HCT116 (cell line): ENCODE data around the gene SLC25A22. TPM values are rescaled to one million over a fixed set of nuclear protein-coding genes. Genes with fewer than 3 reads are reported as not detected.

Source experiments
- ATAC-seq: fragments of 200-7000 bp; cut with Tn5 transposase; 2 replicates; pipeline ENCODE4 v1.9.1; 2020; ENCODE audit warnings: mild to moderate bottlenecking, moderate library complexity
- BruUV-seq: library from RNA; stranded (reverse); fragments of 400-500 nt; replicated peaks from 2 replicates; lab custom pipeline; 2021; lab: Mats Ljungman, UMichigan
- CTCF ChIA-PET: fragments of 300-600 bp; sonication (Branson Sonifier 250); formaldehyde crosslinking; loops from one replicate; lab custom pipeline; 2021; ENCODE audit warnings: antibody characterized with exemption; lab: Charles Lee
- POLR2A ChIA-PET: fragments of 300-600, 350-600 bp; sonication (Branson Sonifier 250); formaldehyde crosslinking; loops from one replicate; lab custom pipeline; 2021; ENCODE audit warnings: antibody characterized with exemption; lab: Charles Lee
- RAD21 ChIA-PET, 2 experiments: fragments of 300-600 bp; sonication (Branson Sonifier 250); formaldehyde crosslinking; loops; one replicate each; lab custom pipeline; 2023; ENCODE audit warnings: low total read pairs in 2 of 2; ENCODE audit not compliant: uncharacterized antibody in 2 of 2, unreplicated experiment in 2 of 2, low non-redundant PET in 1 of 2; lab: Charles Lee
- DNase-seq: peaks from one replicate; pipeline ENCODE4 v3.0.0-alpha.2; 2010; ENCODE audit warnings: low read depth, low spot score
- H2AFZ ChIP-seq: fragments of 200-600 bp; shearing (Covaris generic), sonication (generic); 2 replicates; pipeline ENCODE4 v1.6.1; 2017; ENCODE audit warnings: low read depth, mixed run types, mixed read lengths, antibody characterized with exemption, low read length; ENCODE audit not compliant: poor library complexity, severe bottlenecking
- H3K27ac ChIP-seq: 2 replicates; pipeline ENCODE4 v1.5.1; 2012; ENCODE audit warnings: low read depth, low read length
- H3K27me3 ChIP-seq: fragments of 200-600 bp; sonication (generic); 2 replicates; pipeline ENCODE4 v1.6.1; 2016; ENCODE audit warnings: mixed run types, low read length, mixed read lengths; ENCODE audit not compliant: insufficient read depth
- H3K36me3 ChIP-seq, 2 experiments: fragments of 200-500 bp in 1 of 2; fragments of 200-600 bp in 1 of 2; sonication (Bioruptor generic) in 1 of 2; sonication (generic) in 1 of 2; 2 replicates each; pipeline versions ENCODE4 v1.5.1 to v1.6.1; 2014 to 2016; ENCODE audit warnings: low read length in 2 of 2, inconsistent platforms in 1 of 2, mixed read lengths in 1 of 2, mixed run types in 1 of 2; ENCODE audit not compliant: insufficient read depth in 2 of 2, control insufficient read depth in 1 of 2
- H3K4me1 ChIP-seq, 2 experiments: fragments of 200-600 bp in 1 of 2; sonication (generic) in 1 of 2; 2 replicates each; pipeline versions ENCODE4 v1.5.1 to v1.6.1; 2012 to 2017; ENCODE audit warnings: low read length in 2 of 2, inconsistent platforms in 1 of 2, mild to moderate bottlenecking in 1 of 2, mixed read lengths in 1 of 2, mixed run types in 1 of 2, moderate library complexity in 1 of 2; ENCODE audit not compliant: insufficient read depth in 2 of 2, control insufficient read depth in 1 of 2
- H3K4me2 ChIP-seq: fragments of 200-600 bp; sonication (generic); 2 replicates; pipeline ENCODE4 v1.6.1; 2017; ENCODE audit warnings: mixed run types, low read length, mixed read lengths
- H3K4me3 ChIP-seq, 2 experiments: fragments of 200-600 bp in 1 of 2; sonication (generic) in 1 of 2; replicated peaks in 1 of 2; 2 replicates each; pipeline ENCODE4 v1.5.1; 2011 to 2016; ENCODE audit warnings: low read length in 2 of 2, control low read depth in 1 of 2, low read depth in 1 of 2, mild to moderate bottlenecking in 1 of 2, mixed read lengths in 1 of 2, mixed run types in 1 of 2
- H3K79me2 ChIP-seq: fragments of 200-600 bp; sonication (generic); 2 replicates; pipeline ENCODE4 v1.6.1; 2017; ENCODE audit warnings: mild to moderate bottlenecking, mixed run types, low read length, moderate library complexity, mixed read lengths; ENCODE audit not compliant: insufficient read depth
- H3K9ac ChIP-seq: fragments of 200-600 bp; sonication (generic); 2 replicates; pipeline ENCODE4 v1.6.1; 2016; ENCODE audit warnings: low read length, mixed read lengths
- H3K9me2 ChIP-seq: fragments of 200-600 bp; sonication (generic), shearing (Covaris generic); 2 replicates; pipeline ENCODE4 v1.6.1; 2017; ENCODE audit warnings: mixed run types, mild to moderate bottlenecking, moderate library complexity; ENCODE audit not compliant: insufficient read depth
- H3K9me3 ChIP-seq, 2 experiments: fragments of 200-500 bp in 1 of 2; fragments of 200-600 bp in 1 of 2; sonication (Bioruptor generic) in 1 of 2; sonication (generic) in 1 of 2; 2 replicates each; pipeline ENCODE4 v1.6.1; 2014 to 2017; ENCODE audit warnings: low read length in 2 of 2, mixed read lengths in 2 of 2, inconsistent platforms in 1 of 2, low read depth in 1 of 2, mild to moderate bottlenecking in 1 of 2, mixed run types in 1 of 2, moderate library complexity in 1 of 2; ENCODE audit not compliant: control insufficient read depth in 1 of 2, insufficient read depth in 1 of 2
- H4K20me1 ChIP-seq: fragments of 200-600 bp; sonication (generic), shearing (Covaris generic); 2 replicates; pipeline ENCODE4 v1.6.1; 2017; ENCODE audit warnings: mixed run types, mild to moderate bottlenecking, moderate library complexity; ENCODE audit not compliant: insufficient read depth
- ATF3 ChIP-seq: IDR thresholded peaks from 2 replicates; pipeline ENCODE4 v1.6.1; 2012
- CEBPB ChIP-seq: IDR thresholded peaks from 2 replicates; pipeline ENCODE4 v1.6.1; 2012; ENCODE audit warnings: low read depth
- CTCF ChIP-seq, 3 experiments: fragments of 200-600 bp in 1 of 3; sonication (generic) in 1 of 3; IDR thresholded peaks in 2 of 3; conservative IDR thresholded peaks in 1 of 3; 2 replicates each; pipeline ENCODE4 v1.5.1; 2012 to 2017; ENCODE audit warnings: low read depth in 2 of 3, low read length in 2 of 3, antibody characterized with exemption in 1 of 3, borderline replicate concordance in 1 of 3, control low read depth in 1 of 3, mild to moderate bottlenecking in 1 of 3, mixed read lengths in 1 of 3, mixed run types in 1 of 3, moderate library complexity in 1 of 3; ENCODE audit not compliant: insufficient read depth in 1 of 3
- ELF1 ChIP-seq: IDR thresholded peaks from 2 replicates; pipeline ENCODE4 v1.6.1; 2012; ENCODE audit warnings: low read depth, borderline replicate concordance
- EZH2 ChIP-seq: fragments of 200-600 bp; sonication (generic); IDR thresholded peaks from 2 replicates; pipeline ENCODE4 v1.6.1; 2017; ENCODE audit warnings: antibody characterized with exemption, mixed run types
- EZH2phosphoT487 ChIP-seq: fragments of 200-600 bp; IDR thresholded peaks from 2 replicates; pipeline ENCODE4 v1.6.1; 2018; ENCODE audit warnings: antibody characterized with exemption, borderline replicate concordance
- MAX ChIP-seq: IDR thresholded peaks from 2 replicates; pipeline ENCODE4 v1.6.1; 2012
- POLR2A ChIP-seq: IDR thresholded peaks from 2 replicates; pipeline ENCODE4 v1.7.0; 2011; ENCODE audit warnings: borderline replicate concordance; ENCODE audit not compliant: insufficient read depth, insufficient read length; ENCODE audit errors: extremely low read depth
- REST ChIP-seq: IDR thresholded peaks from 2 replicates; pipeline ENCODE4 v1.6.1; 2012; ENCODE audit warnings: low read depth
- ZBTB33 ChIP-seq: IDR thresholded peaks from 2 replicates; pipeline ENCODE4 v1.6.1; 2011; ENCODE audit warnings: mild to moderate bottlenecking, low read length, moderate library complexity; ENCODE audit not compliant: insufficient replicate concordance; ENCODE audit errors: extremely low read depth
- ZNF274 ChIP-seq: fragments of 200-500 bp; sonication (Bioruptor generic); IDR thresholded peaks from 2 replicates; pipeline ENCODE4 v1.6.1; 2014; ENCODE audit warnings: mild to moderate bottlenecking, low read depth, low read length, inconsistent platforms
- intact Hi-C: fragments of 100-400 bp; cut with micrococcal nuclease; formaldehyde crosslinking; loops from 2 replicates; pipeline ENCODE4 v1.10.0; 2022
- total RNA-seq: library from RNA; stranded (reverse); gene quantifications from one replicate; pipeline ENCODE4 v1.2.1, GENCODE V29; 2021; ENCODE audit not compliant: unreplicated experiment

Gene SLC25A22
- total RNA-seq, 1 experiment from 2014 or later, result 62.0 TPM

GRCh38 chr11:824942-825341 is 26.9 kb upstream of the SLC25A22 start:
- no peak overlapping the region for H3K4me2 ChIP-seq
- DNase-seq (no peak), ATAC-seq (no peak)
- H3K27ac ChIP-seq, result peak overlapping the region; percentile 32; the same call in 1 of the 2 replicates
- H3K36me3 ChIP-seq, result no peaks in the 10 kb centered on the region
- no TSS peak for BruUV-seq
- no peaks in the 10 kb centered on the region for H3K9me3 ChIP-seq
- intact Hi-C loops, result no loop called here
- TF ChIP-seq POLR2A, result no peak
- TF ChIP-seq EZH2, result no peak
- ChIA-PET RAD21 (no interaction called here), POLR2A (no interaction called here), CTCF (no interaction called here)
- no peaks in the 10 kb centered on the region for H3K9me2 ChIP-seq
- H3K4me1 ChIP-seq, result peaks cover 34 to 52% of the 10 kb centered on the region in 2 experiments
- H3K4me3 ChIP-seq, result no peak overlapping the region
- no peaks in the 10 kb centered on the region for H4K20me1 ChIP-seq
- no peak overlapping the region for H2AFZ ChIP-seq
- no peaks in the 10 kb centered on the region for H3K27me3 ChIP-seq
- H3K79me2 ChIP-seq, result peaks cover 22% of the 10 kb centered on the region
- no peak overlapping the region for H3K9ac ChIP-seq

GRCh38 chr11:824292-824880 is 26.3 kb upstream of the SLC25A22 start:
- H3K9me3 ChIP-seq, result no peaks in the 10 kb centered on the region
- ATAC-seq, result no peak
- TF ChIP-seq ZBTB33 (no peak), MAX (no peak), EZH2 (no peak), ZNF274 (no peak), ATF3 (no peak), CEBPB (no peak), ELF1 (no peak), EZH2phosphoT487 (no peak), CTCF (IDR thresholded peaks at IDR 0.05 in 2 of 3, conservative IDR thresholded peaks at IDR 0.05 in 1 of 3; ENCODE audit: borderline replicate concordance in 1 of 3, insufficient read depth in 1 of 3, low read depth in 2 of 3, low read length in 2 of 3) (no peak), POLR2A (no peak), REST (no peak)

More at GRCh38 chr11:824292-824880, 26.3 kb upstream of the SLC25A22 start:
- Histone ChIP-seq H3K4me3 (no peak overlapping the region), H3K27me3 (no peaks in the 10 kb centered on the region), H3K4me2 (no peak overlapping the region), H2AFZ (no peak overlapping the region), H3K27ac (no peak overlapping the region), H3K9ac (no peak overlapping the region), H3K9me2 (no peaks in the 10 kb centered on the region), H4K20me1 (no peaks in the 10 kb centered on the region), H3K36me3 (no peaks in the 10 kb centered on the region), H3K4me1 (peaks cover 34 to 52% of the 10 kb centered on the region in 2 experiments), H3K79me2 (peaks cover 22% of the 10 kb centered on the region)
- ChIA-PET RAD21 (no interaction called here), POLR2A (no interaction called here), CTCF (no interaction called here)
- intact Hi-C loops, result no loop called here
- no peak for DNase-seq
- no TSS peak for BruUV-seq
